Measurements from ENCODE around the gene IFNL1.

DNA sequence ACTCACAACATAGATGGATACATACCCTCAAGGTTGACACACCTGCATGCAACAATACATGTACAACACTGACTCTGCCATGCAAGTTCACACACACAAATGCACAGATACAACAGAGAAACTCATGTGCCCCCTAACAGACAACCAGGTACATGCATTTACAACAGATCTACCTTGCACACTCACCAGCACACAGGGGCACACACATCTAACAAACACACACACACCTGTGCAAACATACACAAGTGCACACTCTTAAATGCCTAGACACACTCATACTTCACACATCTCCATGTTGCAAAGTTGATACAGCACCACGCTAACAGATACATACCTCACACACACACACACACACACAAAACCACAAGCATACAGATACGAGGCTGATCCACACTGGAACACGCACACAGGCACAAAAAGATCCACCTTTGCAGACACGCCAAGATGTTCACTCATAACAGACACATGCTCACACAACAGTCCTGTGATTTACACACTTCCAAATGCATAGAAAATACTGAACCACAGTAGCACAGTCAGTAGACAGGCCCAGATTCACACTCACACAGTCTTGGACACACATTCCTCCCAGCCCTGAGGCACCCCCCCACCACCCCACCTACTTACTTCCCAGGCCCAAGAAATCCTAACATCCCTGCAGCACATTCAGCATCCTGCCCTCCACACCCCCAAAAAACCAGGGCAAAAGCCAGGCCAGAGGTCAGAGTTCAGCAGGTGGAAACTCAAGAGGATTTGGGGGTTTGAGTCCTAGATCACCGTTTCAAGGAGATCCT, 23.1 kb downstream of the IFNL1 start:
- no peak for TF ChIP-seq TAF1 (IDR thresholded peaks at IDR 0.05; ENCODE audit: borderline replicate concordance, insufficient read depth, low read length)
- TF ChIP-seq, protein P1, sequence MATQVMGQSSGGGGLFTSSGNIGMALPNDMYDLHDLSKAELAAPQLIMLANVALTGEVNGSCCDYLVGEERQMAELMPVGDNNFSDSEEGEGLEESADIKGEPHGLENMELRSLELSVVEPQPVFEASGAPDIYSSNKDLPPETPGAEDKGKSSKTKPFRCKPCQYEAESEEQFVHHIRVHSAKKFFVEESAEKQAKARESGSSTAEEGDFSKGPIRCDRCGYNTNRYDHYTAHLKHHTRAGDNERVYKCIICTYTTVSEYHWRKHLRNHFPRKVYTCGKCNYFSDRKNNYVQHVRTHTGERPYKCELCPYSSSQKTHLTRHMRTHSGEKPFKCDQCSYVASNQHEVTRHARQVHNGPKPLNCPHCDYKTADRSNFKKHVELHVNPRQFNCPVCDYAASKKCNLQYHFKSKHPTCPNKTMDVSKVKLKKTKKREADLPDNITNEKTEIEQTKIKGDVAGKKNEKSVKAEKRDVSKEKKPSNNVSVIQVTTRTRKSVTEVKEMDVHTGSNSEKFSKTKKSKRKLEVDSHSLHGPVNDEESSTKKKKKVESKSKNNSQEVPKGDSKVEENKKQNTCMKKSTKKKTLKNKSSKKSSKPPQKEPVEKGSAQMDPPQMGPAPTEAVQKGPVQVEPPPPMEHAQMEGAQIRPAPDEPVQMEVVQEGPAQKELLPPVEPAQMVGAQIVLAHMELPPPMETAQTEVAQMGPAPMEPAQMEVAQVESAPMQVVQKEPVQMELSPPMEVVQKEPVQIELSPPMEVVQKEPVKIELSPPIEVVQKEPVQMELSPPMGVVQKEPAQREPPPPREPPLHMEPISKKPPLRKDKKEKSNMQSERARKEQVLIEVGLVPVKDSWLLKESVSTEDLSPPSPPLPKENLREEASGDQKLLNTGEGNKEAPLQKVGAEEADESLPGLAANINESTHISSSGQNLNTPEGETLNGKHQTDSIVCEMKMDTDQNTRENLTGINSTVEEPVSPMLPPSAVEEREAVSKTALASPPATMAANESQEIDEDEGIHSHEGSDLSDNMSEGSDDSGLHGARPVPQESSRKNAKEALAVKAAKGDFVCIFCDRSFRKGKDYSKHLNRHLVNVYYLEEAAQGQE (IDR thresholded peaks at IDR 0.05; ENCODE audit: insufficient read depth in 1 of 2, low read depth in 2 of 2, low read length in 2 of 2) = no peak
- no peak for TF ChIP-seq POLR2AphosphoS5 (IDR thresholded peaks at IDR 0.05; ENCODE audit: low read depth, low read length)

Data from PFSK-1 (cell line).